Measurements from ENCODE around the gene DHRS7. TPM values are rescaled to one million over a fixed set of nuclear protein-coding genes. Genes with fewer than 3 reads are reported as not detected.

The DHRS7 gene
- total RNA-seq, 1 experiment from 2014 or later: 27.7 TPM

DNA sequence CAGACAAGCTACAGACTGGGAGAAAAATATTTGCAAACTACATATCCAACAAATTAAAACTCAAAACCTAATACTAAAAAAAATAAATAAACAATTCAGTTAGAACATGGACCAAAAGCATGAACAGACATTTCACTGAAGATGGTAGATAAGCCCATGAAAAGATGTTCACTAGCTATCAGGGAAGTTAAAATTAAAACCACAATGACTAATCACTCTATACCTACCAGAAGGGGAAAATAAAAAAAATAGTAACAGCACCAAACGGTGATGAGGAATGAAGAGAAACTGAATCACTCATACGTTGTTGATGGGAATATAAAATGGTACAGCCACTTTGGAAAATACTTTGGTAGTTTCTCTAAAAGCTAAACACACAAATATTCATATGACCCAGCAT lies 31.1 kb upstream of the DHRS7 start:
- Histone ChIP-seq H3K4me2 (ENCODE audit: insufficient read depth, insufficient read length, low read length) (no peak overlapping the region), H2BK12ac (ENCODE audit: insufficient read length, low read depth, low read length) (no peak overlapping the region), H3K27ac (ENCODE audit: insufficient read length, low read depth, low read length) (no peak overlapping the region), H3K4ac (ENCODE audit: low read depth, low read length) (no peak overlapping the region), H3K9ac (ENCODE audit: extremely low read depth, insufficient read length, low read length) (no peak overlapping the region), H2BK15ac (ENCODE audit: low read depth, low read length) (no peak overlapping the region), H4K8ac (replicated peaks; ENCODE audit: insufficient read length, low read depth, low read length) (no peak overlapping the region), H4K20me1 (ENCODE audit: control insufficient read depth, insufficient read depth, insufficient read length) (no peaks in the 10 kb centered on the region), H3T11ph (ENCODE audit: low read length) (no peak overlapping the region), H2BK5ac (ENCODE audit: insufficient read length, low read length) (no peak overlapping the region), H2AFZ (ENCODE audit: low read length) (no peak overlapping the region), H3K79me2 (ENCODE audit: insufficient read depth, low read length) (no peaks in the 10 kb centered on the region), H3K56ac (ENCODE audit: insufficient read length, low read depth, low read length) (no peak overlapping the region), H3K14ac (ENCODE audit: insufficient read depth, low read length) (no peak overlapping the region), H2BK120ac (ENCODE audit: low read depth, low read length, poor library complexity, severe bottlenecking) (no peak overlapping the region), H3K18ac (ENCODE audit: insufficient read length, low read depth, low read length) (no peak overlapping the region), H2AK5ac (ENCODE audit: insufficient read length, low read length) (no peak overlapping the region), H3K27me3 (ENCODE audit: insufficient read depth, low read length) (no peaks in the 10 kb centered on the region), H3K79me1 (ENCODE audit: insufficient read depth, low read depth, low read length, poor library complexity, severe bottlenecking) (no peaks in the 10 kb centered on the region), H2BK20ac (ENCODE audit: low read depth, low read length, poor library complexity, severe bottlenecking) (no peak overlapping the region), H3K23me2 (ENCODE audit: insufficient read length, low read depth, low read length, poor library complexity, severe bottlenecking) (no peaks in the 10 kb centered on the region), H4K91ac (ENCODE audit: insufficient read length, low read depth, low read length) (no peak overlapping the region), H3K23ac (ENCODE audit: insufficient read length, low read depth, low read length) (no peak overlapping the region), H3K9me3 (ENCODE audit: control insufficient read depth, low read depth, low read length) (no peaks in the 10 kb centered on the region), H4K5ac (ENCODE audit: insufficient read length, low read depth, low read length) (no peak overlapping the region), H3K4me1 (ENCODE audit: insufficient read depth, low read length) (no peaks in the 10 kb centered on the region)
- Mint-ChIP-seq H3K36me3 (ENCODE audit: insufficient read depth in 1 of 3, low read depth in 3 of 3) (0 out of 7 replicates have a peak, but pooled peaks cover 0 to 5% (median 0%) of the 10 kb centered on the region in 3 experiments), H3K4me3 (no peak overlapping the region), H3K27ac (no peak overlapping the region), H3K4me1 (peaks cover 9 to 11% of the 10 kb centered on the region in 2 experiments), H3K9me3 (peaks cover 4 to 9% of the 10 kb centered on the region in 2 experiments; a peak in 3 of 5 replicates), H3K27me3 (ENCODE audit: low read depth) (no peaks in the 10 kb centered on the region)
- no CpG with 5 or more reads among the region's 2 CpGs for whole genome bisulfite sequencing (ENCODE audit: extremely low coverage, insufficient read length, low lambda C conversion rate)
- TF ChIP-seq, protein P1, sequence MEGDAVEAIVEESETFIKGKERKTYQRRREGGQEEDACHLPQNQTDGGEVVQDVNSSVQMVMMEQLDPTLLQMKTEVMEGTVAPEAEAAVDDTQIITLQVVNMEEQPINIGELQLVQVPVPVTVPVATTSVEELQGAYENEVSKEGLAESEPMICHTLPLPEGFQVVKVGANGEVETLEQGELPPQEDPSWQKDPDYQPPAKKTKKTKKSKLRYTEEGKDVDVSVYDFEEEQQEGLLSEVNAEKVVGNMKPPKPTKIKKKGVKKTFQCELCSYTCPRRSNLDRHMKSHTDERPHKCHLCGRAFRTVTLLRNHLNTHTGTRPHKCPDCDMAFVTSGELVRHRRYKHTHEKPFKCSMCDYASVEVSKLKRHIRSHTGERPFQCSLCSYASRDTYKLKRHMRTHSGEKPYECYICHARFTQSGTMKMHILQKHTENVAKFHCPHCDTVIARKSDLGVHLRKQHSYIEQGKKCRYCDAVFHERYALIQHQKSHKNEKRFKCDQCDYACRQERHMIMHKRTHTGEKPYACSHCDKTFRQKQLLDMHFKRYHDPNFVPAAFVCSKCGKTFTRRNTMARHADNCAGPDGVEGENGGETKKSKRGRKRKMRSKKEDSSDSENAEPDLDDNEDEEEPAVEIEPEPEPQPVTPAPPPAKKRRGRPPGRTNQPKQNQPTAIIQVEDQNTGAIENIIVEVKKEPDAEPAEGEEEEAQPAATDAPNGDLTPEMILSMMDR (conservative IDR thresholded peaks at IDR 0.05): no peak
- DNase-seq: no peak

Data from H9 (cell line).